Natural killer cell (primary cell): Measurements from ENCODE around the gene DOLPP1. TPM values are rescaled to one million over a fixed set of nuclear protein-coding genes. Genes with fewer than 3 reads are reported as not detected.

Experiments
- ATAC-seq, 3 donors: fragments of 150-1000 bp in 2 of 3; fragments of 200-7000 bp in 1 of 3; cut with Tn5 transposase; 1 replicate in 1 of 3; 2 replicates in 2 of 3; pipeline ENCODE4 v1.10.0; 2021; ENCODE audit warnings: mild to moderate bottlenecking in 2 of 3, moderate library complexity in 2 of 3
- DNase-seq, 2 donors: peaks; one replicate each; pipeline versions ENCODE4 v3.0.0 to v3.0.0-alpha.2; 2013 to 2021; ENCODE audit warnings: mixed read lengths in 1 of 2
- H3K27ac ChIP-seq: one replicate; pipeline ENCODE4 v1.5.1; 2013; ENCODE audit warnings: mild to moderate bottlenecking, low read length
- H3K27me3 ChIP-seq: one replicate; pipeline ENCODE4 v1.6.1; 2013; ENCODE audit warnings: low read length; ENCODE audit not compliant: control insufficient read depth, insufficient read depth
- H3K36me3 ChIP-seq: one replicate; pipeline ENCODE4 v1.6.1; 2013; ENCODE audit warnings: low read length; ENCODE audit not compliant: control insufficient read depth, insufficient read depth
- H3K4me1 ChIP-seq: one replicate; pipeline ENCODE4 v1.6.1; 2013; ENCODE audit warnings: low read length; ENCODE audit not compliant: control insufficient read depth, insufficient read depth
- H3K4me3 ChIP-seq: one replicate; pipeline ENCODE4 v1.5.1; 2013; ENCODE audit warnings: low read length
- H3K9me3 ChIP-seq: one replicate; pipeline ENCODE4 v1.6.1; 2013; ENCODE audit warnings: low read length; ENCODE audit not compliant: control insufficient read depth, insufficient read depth
- H3K27ac Mint-ChIP-seq, 2 donors: one replicate each; pipeline ENCODE4 v1.8.0; 2022; ENCODE audit warnings: mild to moderate bottlenecking in 2 of 2, mixed read lengths in 2 of 2, moderate library complexity in 1 of 2
- H3K27me3 Mint-ChIP-seq, 2 donors: one replicate each; pipeline ENCODE4 v1.8.0; 2022; ENCODE audit warnings: low read depth in 2 of 2, mixed read lengths in 2 of 2
- H3K36me3 Mint-ChIP-seq: one replicate; pipeline ENCODE4 v1.8.0; 2022; ENCODE audit warnings: mixed read lengths
- H3K4me1 Mint-ChIP-seq, 2 donors: one replicate each; pipeline ENCODE4 v1.8.0; 2022; ENCODE audit warnings: mixed read lengths in 2 of 2
- H3K4me3 Mint-ChIP-seq: one replicate; pipeline ENCODE4 v1.8.0; 2022; ENCODE audit warnings: mild to moderate bottlenecking, moderate library complexity, mixed read lengths
- H3K9me3 Mint-ChIP-seq, 2 donors: one replicate each; pipeline ENCODE4 v1.8.0; 2022; ENCODE audit warnings: mixed read lengths in 2 of 2
- CTCF ChIP-seq: fragments of 200-600 bp; IDR thresholded peaks from one replicate; pipeline ENCODE4 v1.8.0; 2022; ENCODE audit warnings: antibody characterized with exemption
- WGBS: methylation state at CpG from one replicate; pipeline ENCODE4 v1.1.7; 2013; ENCODE audit warnings: missing lambda C conversion rate; ENCODE audit not compliant: insufficient coverage; 5-methylcytosine and 5-hydroxymethylcytosine counted together
- intact Hi-C: fragments of 100-400 bp; cut with micrococcal nuclease; formaldehyde crosslinking; loops from one replicate; pipeline ENCODE4 v1.14.2; 2022
- total RNA-seq, 4 donors: library from RNA; stranded (reverse); fragments of 120-200 nt in 1 of 4; gene quantifications; one replicate each; pipeline versions ENCODE4 v1.2.3 to v1.2.4, GENCODE V29; 2013 to 2022

DOLPP1 gene
- total RNA-seq, 3 donors from 2014 or later (not counting 1 experiment from before 2014, with no cell fraction given), result 7.5 to 11.6 (median 7.8) TPM

- H3K36me3 Mint-ChIP-seq, result no peaks in the 10 kb centered on the region
- H3K9me3 ChIP-seq, result no peaks in the 10 kb centered on the region
- H3K36me3 ChIP-seq, result peaks cover 30% of the 10 kb centered on the region
- peak overlapping the region; percentile 92 for H3K4me3 Mint-ChIP-seq
- peak overlapping the region; percentile 34 for H3K4me3 ChIP-seq
- 19% methylated on average over 13 of the region's 13 CpGs for WGBS
- ATAC-seq (peak; percentile 63 to 82 (median 71)), DNase-seq (peak; percentile 60 to 91)
- no peaks in the 10 kb centered on the region for H3K27me3 Mint-ChIP-seq
- H3K9me3 Mint-ChIP-seq, result no peaks in the 10 kb centered on the region
- H3K27me3 ChIP-seq, result no peaks in the 10 kb centered on the region
- H3K4me1 ChIP-seq, result peaks cover 35% of the 10 kb centered on the region
- peaks cover 14 to 39% of the 10 kb centered on the region in 2 donors for H3K4me1 Mint-ChIP-seq
- H3K27ac ChIP-seq, result peak overlapping the region; percentile 100
- peak overlapping the region; percentile 91 to 93 for H3K27ac Mint-ChIP-seq
- TF ChIP-seq CTCF, result peak; percentile 85
- intact Hi-C loops, result loop anchor here (1.0 kb wide), 1 partner anchor 487 kb away; the partner anchor contains the start of gene NTMT1
These were observed 58.5 kb downstream of the DOLPP1 start for GRCh38 chr9:129139233-129139992.

DNA sequence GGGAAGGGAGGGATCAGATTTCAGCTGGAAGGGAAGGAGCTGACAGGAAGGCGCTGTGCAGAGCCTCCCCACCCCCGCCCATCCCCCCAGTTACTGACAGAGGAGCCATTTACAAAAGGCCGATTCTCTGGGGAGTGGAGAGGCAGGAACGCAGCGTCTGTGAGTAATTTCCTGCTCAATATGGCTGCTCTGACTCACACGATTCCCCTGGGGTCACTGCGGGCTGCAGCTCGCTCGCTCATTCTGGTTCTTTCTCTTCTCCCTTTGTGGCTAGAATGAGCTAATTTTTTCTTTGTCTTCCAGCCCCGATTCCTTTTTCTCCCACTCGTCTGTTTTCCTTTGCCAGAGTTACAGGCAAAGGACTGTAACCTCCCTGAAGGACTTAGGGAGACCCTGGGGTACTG, 59.1 kb downstream of the DOLPP1 start:
- Mint-ChIP-seq H3K27ac (peak overlapping the region; percentile 91 to 93), H3K36me3 (no peaks in the 10 kb centered on the region), H3K9me3 (no peaks in the 10 kb centered on the region), H3K4me1 (peaks cover 14 to 39% of the 10 kb centered on the region in 2 donors), H3K4me3 (peak overlapping the region; percentile 92), H3K27me3 (no peaks in the 10 kb centered on the region)
- Histone ChIP-seq H3K36me3 (peaks cover 27% of the 10 kb centered on the region), H3K27me3 (no peaks in the 10 kb centered on the region), H3K4me1 (peaks cover 35% of the 10 kb centered on the region), H3K27ac (peak overlapping the region; percentile 100), H3K4me3 (peak overlapping the region; percentile 34), H3K9me3 (no peaks in the 10 kb centered on the region)
- intact Hi-C loops, result loop anchor here (1.0 to 5.0 kb wide), 3 partner anchors 37 to 486 kb away; partner anchors contain the start of genes IER5L and NTMT1
- TF ChIP-seq CTCF, result no peak
- WGBS, result 8% methylated on average over 11 of the region's 11 CpGs
- ATAC-seq, result peak; percentile 84 to 86 (median 84)
- peak; percentile 67 to 90 for DNase-seq

Other genes with a start within 250 kb of the DOLPP1 start
- gene KYAT1, start 199.2 kb upstream of the DOLPP1 start, total RNA-seq, result 10 to 100 TPM in 1 of 3 donors, 1 to 10 TPM in 2; 8.9 to 11.3 (median 9.1) TPM
- 10 to 100 TPM; 60.0 to 82.9 (median 67.9) TPM for gene LRRC8A, start 199.0 kb upstream of the DOLPP1 start, total RNA-seq
- gene PHYHD1, start 160.1 kb upstream of the DOLPP1 start, total RNA-seq, result 1 to 10 TPM; 5.4 to 6.0 (median 5.4) TPM
- 1 to 10 TPM; 4.8 to 8.9 (median 6.7) TPM for gene DOLK, start 133.5 kb upstream of the DOLPP1 start, total RNA-seq
- 10 to 100 TPM; 53.9 to 66.4 (median 58.3) TPM for gene NUP188, start 133.4 kb upstream of the DOLPP1 start, total RNA-seq
- gene SH3GLB2, start 52.8 kb upstream of the DOLPP1 start, total RNA-seq, result 10 to 100 TPM; 50.3 to 67.1 (median 65.4) TPM
- gene MIGA2, start 44.5 kb upstream of the DOLPP1 start, total RNA-seq, result 10 to 100 TPM; 67.3 to 77.9 (median 73.9) TPM
- gene CRAT, start 29.7 kb downstream of the DOLPP1 start, total RNA-seq, result 10 to 100 TPM; 13.5 to 13.8 (median 13.8) TPM
- 10 to 100 TPM; 63.2 to 69.4 (median 64.9) TPM for gene PTPA, start 30.3 kb downstream of the DOLPP1 start, total RNA-seq
- 1 to 10 TPM; 1.4 to 3.9 (median 2.8) TPM for gene IER5L, start 97.2 kb downstream of the DOLPP1 start, total RNA-seq